ENCODE measurements around the gene TTC13. TPM values are rescaled to one million over a fixed set of nuclear protein-coding genes. Genes with fewer than 3 reads are reported as not detected.

TTC13 gene
- total RNA-seq, 2 donors from 2014 or later = 3.9 to 5.5 TPM

- TF ChIP-seq CTCF (IDR thresholded peaks at IDR 0.05) = no peak
- no peaks in the 10 kb centered on the region for H3K27me3 ChIP-seq
- H3K4me3 ChIP-seq = no peak overlapping the region
- no peak for DNase-seq (ENCODE audit: low spot score)
- peaks cover 7% of the 10 kb centered on the region for H3K36me3 ChIP-seq
- H3K4me1 ChIP-seq = no peaks in the 10 kb centered on the region
- H3K9me3 ChIP-seq = no peaks in the 10 kb centered on the region
- no peak overlapping the region for H3K27ac ChIP-seq
Measured at GRCh38 chr1:230938924-230939368, 39.7 kb downstream of the TTC13 start.

GRCh38 chr1:230937371-230937770 is 41.3 kb downstream of the TTC13 start:
- Histone ChIP-seq H3K27me3 (no peaks in the 10 kb centered on the region), H3K27ac (no peak overlapping the region), H3K4me3 (no peak overlapping the region), H3K4me1 (no peaks in the 10 kb centered on the region), H3K36me3 (peaks cover 7% of the 10 kb centered on the region), H3K9me3 (no peaks in the 10 kb centered on the region)
- no peak for DNase-seq (ENCODE audit: low spot score)
- TF ChIP-seq CTCF (IDR thresholded peaks at IDR 0.05) = no peak

- no peaks in the 10 kb centered on the region for H3K9me3 ChIP-seq
- no peak for DNase-seq (ENCODE audit: low spot score)
- H3K4me1 ChIP-seq = no peaks in the 10 kb centered on the region
- TF ChIP-seq CTCF (IDR thresholded peaks at IDR 0.05) = no peak
- no peaks in the 10 kb centered on the region for H3K27me3 ChIP-seq
- H3K27ac ChIP-seq = no peak overlapping the region
- H3K4me3 ChIP-seq = no peak overlapping the region
- H3K36me3 ChIP-seq = peaks cover 10% of the 10 kb centered on the region
Measured at GRCh38 chr1:230936475-230936874, 42.2 kb downstream of the TTC13 start.

- no peak for TF ChIP-seq CTCF (IDR thresholded peaks at IDR 0.05)
Measured at GRCh38 chr1:230935852-230936251, 42.8 kb downstream of the TTC13 start.

GRCh38 chr1:230930986-230931385 is 47.7 kb downstream of the TTC13 start:
- Histone ChIP-seq H3K36me3 (peaks cover 22% of the 10 kb centered on the region), H3K9me3 (no peaks in the 10 kb centered on the region), H3K4me3 (no peak overlapping the region), H3K4me1 (no peaks in the 10 kb centered on the region), H3K27me3 (no peaks in the 10 kb centered on the region), H3K27ac (no peak overlapping the region)
- no peak for TF ChIP-seq CTCF (IDR thresholded peaks at IDR 0.05)
- no peak for DNase-seq (ENCODE audit: low spot score)

More at GRCh38 chr1:230935852-230936251, 42.8 kb downstream of the TTC13 start:
- Histone ChIP-seq H3K36me3 (peaks cover 14% of the 10 kb centered on the region), H3K4me1 (no peaks in the 10 kb centered on the region), H3K9me3 (no peaks in the 10 kb centered on the region), H3K4me3 (no peak overlapping the region), H3K27ac (no peak overlapping the region), H3K27me3 (no peaks in the 10 kb centered on the region)
- DNase-seq (ENCODE audit: low spot score) = no peak

- H3K4me1 ChIP-seq = no peaks in the 10 kb centered on the region
- no peak for TF ChIP-seq CTCF (IDR thresholded peaks at IDR 0.05)
- H3K36me3 ChIP-seq = peaks cover 37% of the 10 kb centered on the region
Measured at GRCh38 chr1:230926182-230926581, 52.5 kb downstream of the TTC13 start.

More at GRCh38 chr1:230926182-230926581, 52.5 kb downstream of the TTC13 start:
- DNase-seq (ENCODE audit: low spot score) = no peak
- Histone ChIP-seq H3K27me3 (no peaks in the 10 kb centered on the region), H3K9me3 (no peaks in the 10 kb centered on the region), H3K27ac (no peak overlapping the region), H3K4me3 (no peak overlapping the region)
